Measurements from ENCODE around the gene VWA5B2. TPM values are rescaled to one million over a fixed set of nuclear protein-coding genes. Genes with fewer than 3 reads are reported as not detected.
A peak's percentile ranks its signal among the peaks of the same experiment; 100 is the strongest.

Gene VWA5B2
- total and polyA plus RNA-seq, 2 of the 4 experiments (the other 2 are of a cell fraction), result not detected

DNA sequence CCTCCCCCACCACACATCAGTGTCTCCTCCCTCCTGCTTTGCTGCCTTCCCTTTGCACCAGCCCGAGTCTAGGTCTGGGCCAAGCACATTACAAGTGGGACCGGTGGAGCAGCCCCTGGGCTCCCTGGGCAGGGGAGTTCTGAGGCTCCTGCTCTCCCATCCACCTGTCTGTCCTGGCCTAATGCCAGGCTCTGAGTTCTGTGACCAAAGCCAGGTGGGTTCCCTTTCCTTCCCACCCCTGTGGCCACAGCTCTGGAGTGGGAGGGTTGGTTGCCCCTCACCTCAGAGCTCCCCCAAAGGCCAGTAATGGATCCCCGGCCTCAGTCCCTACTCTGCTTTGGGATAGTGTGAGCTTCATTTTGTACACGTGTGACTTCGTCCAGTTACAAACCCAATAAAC, 45.7 kb upstream of the VWA5B2 start:
- Histone ChIP-seq H3K4me3 (ENCODE audit: insufficient read depth, low read depth, low read length) (no peak overlapping the region), H4K20me1 (ENCODE audit: insufficient read depth, low read length) (peaks cover 42% of the 10 kb centered on the region), H3K4me1 (ENCODE audit: control insufficient read depth, insufficient read depth, low read length) (peaks cover 3% of the 10 kb centered on the region; the same call in 1 of the 2 replicates), H4K5ac (ENCODE audit: low read depth, low read length) (no peak overlapping the region), H2BK20ac (ENCODE audit: low read depth, low read length) (no peak overlapping the region), H3K27me3 (ENCODE audit: control insufficient read depth, insufficient read depth, low read length) (no peaks in the 10 kb centered on the region), H3K79me1 (ENCODE audit: low read depth in 1 of 2, low read length in 2 of 2) (peaks cover 41 to 67% of the 10 kb centered on the region in 2 experiments), H2AK5ac (ENCODE audit: low read depth, low read length) (no peak overlapping the region), H3K18ac (ENCODE audit: low read depth, low read length) (no peak overlapping the region), H4K8ac (ENCODE audit: low read depth in 2 of 2, low read length in 2 of 2) (no peak overlapping the region), H2BK5ac (ENCODE audit: low read depth, low read length, poor library complexity, severe bottlenecking) (no peak overlapping the region), H3K4me2 (ENCODE audit: low read depth, low read length) (no peak overlapping the region), H3K56ac (ENCODE audit: extremely low read depth, insufficient read depth, low read length) (no peak overlapping the region), H2AFZ (replicated peaks; ENCODE audit: low read length, poor library complexity) (no peak overlapping the region), H3K14ac (replicated peaks; ENCODE audit: low read depth, low read length) (no peak overlapping the region), H3K9me1 (ENCODE audit: insufficient read depth, low read length) (peaks cover 13% of the 10 kb centered on the region; the same call in 1 of the 2 replicates), H3K9ac (ENCODE audit: low read depth, low read length) (no peak overlapping the region), H3K9me3 (ENCODE audit: control insufficient read depth, insufficient read depth, low read length) (no peaks in the 10 kb centered on the region), H3K23ac (ENCODE audit: low read depth, low read length) (no peak overlapping the region), H2AK9ac (replicated peaks; ENCODE audit: low read depth, low read length, poor library complexity) (no peak overlapping the region), H2BK120ac (ENCODE audit: low read depth, low read length) (no peak overlapping the region), H4K91ac (ENCODE audit: insufficient read depth, low read depth, low read length) (no peak overlapping the region), H2BK15ac (ENCODE audit: low read depth, low read length) (no peak overlapping the region), H3K36me3 (ENCODE audit: control insufficient read depth, insufficient read depth, low read length) (peaks cover 65% of the 10 kb centered on the region), H3K27ac (ENCODE audit: insufficient read depth, low read length) (no peak overlapping the region), H3K4ac (ENCODE audit: low read depth, low read length) (no peak overlapping the region)
- DNase-seq (no peak), ATAC-seq (ENCODE audit: low read depth) (no peak)
- ChIA-PET CTCF (interaction anchor here (0.6 kb wide), 1 partner anchor 34 kb away, joined by 5 read pairs; no protein-coding TSS in a partner anchor), POLR2A (ENCODE audit: unreplicated experiment) (interaction anchor here (0.6 kb wide), 1 partner anchor 37 kb away, joined by 3 read pairs; no protein-coding TSS in a partner anchor)
- TF ChIP-seq BHLHE40 (IDR thresholded peaks at IDR 0.05; ENCODE audit: low read depth, low read length), result no peak
- TF ChIP-seq CEBPB (IDR thresholded peaks at IDR 0.05; ENCODE audit: low read depth, low read length), result no peak
- TF ChIP-seq USF2 (IDR thresholded peaks at IDR 0.05; ENCODE audit: low read depth, low read length), result no peak
- no peak for TF ChIP-seq MAZ (IDR thresholded peaks at IDR 0.05; ENCODE audit: borderline replicate concordance, low read depth, low read length)
- TF ChIP-seq FOS (IDR thresholded peaks at IDR 0.05; ENCODE audit: low read depth, low read length), result no peak
- no peak for TF ChIP-seq CHD1 (IDR thresholded peaks at IDR 0.05; ENCODE audit: low read depth, low read length)
- no peak for TF ChIP-seq RFX5 (IDR thresholded peaks at IDR 0.05; ENCODE audit: low read depth, low read length)
- TF ChIP-seq POLR2A (IDR thresholded peaks at IDR 0.05; ENCODE audit: low read depth, low read length), result no peak
- TF ChIP-seq, protein P1, sequence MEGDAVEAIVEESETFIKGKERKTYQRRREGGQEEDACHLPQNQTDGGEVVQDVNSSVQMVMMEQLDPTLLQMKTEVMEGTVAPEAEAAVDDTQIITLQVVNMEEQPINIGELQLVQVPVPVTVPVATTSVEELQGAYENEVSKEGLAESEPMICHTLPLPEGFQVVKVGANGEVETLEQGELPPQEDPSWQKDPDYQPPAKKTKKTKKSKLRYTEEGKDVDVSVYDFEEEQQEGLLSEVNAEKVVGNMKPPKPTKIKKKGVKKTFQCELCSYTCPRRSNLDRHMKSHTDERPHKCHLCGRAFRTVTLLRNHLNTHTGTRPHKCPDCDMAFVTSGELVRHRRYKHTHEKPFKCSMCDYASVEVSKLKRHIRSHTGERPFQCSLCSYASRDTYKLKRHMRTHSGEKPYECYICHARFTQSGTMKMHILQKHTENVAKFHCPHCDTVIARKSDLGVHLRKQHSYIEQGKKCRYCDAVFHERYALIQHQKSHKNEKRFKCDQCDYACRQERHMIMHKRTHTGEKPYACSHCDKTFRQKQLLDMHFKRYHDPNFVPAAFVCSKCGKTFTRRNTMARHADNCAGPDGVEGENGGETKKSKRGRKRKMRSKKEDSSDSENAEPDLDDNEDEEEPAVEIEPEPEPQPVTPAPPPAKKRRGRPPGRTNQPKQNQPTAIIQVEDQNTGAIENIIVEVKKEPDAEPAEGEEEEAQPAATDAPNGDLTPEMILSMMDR (conservative IDR thresholded peaks at IDR 0.05; ENCODE audit: low read depth, low read length), result no peak
- TF ChIP-seq RAD21 (IDR thresholded peaks at IDR 0.05; ENCODE audit: low read length), result no peak
- no peak for TF ChIP-seq MAFK (IDR thresholded peaks at IDR 0.05; ENCODE audit: low read depth, low read length)
- no peak for TF ChIP-seq NFE2L2 (IDR thresholded peaks at IDR 0.05; ENCODE audit: low read depth, low read length)
- no peak for TF ChIP-seq RCOR1 (IDR thresholded peaks at IDR 0.05; ENCODE audit: insufficient replicate concordance, low read length)
- no peak for TF ChIP-seq SMC3 (IDR thresholded peaks at IDR 0.05; ENCODE audit: low read depth, low read length)
- TF ChIP-seq MXI1 (IDR thresholded peaks at IDR 0.05; ENCODE audit: borderline replicate concordance, low read depth, low read length), result no peak
- no peak for TF ChIP-seq ELK1 (IDR thresholded peaks at IDR 0.05; ENCODE audit: borderline replicate concordance, low read depth, low read length)
- in situ Hi-C loops (cut with MboI; ENCODE audit: low sequenced_read_pairs), result no loop called here
- WGBS, 2 experiments (ENCODE audit: extremely low coverage in 2 of 2, insufficient read length in 1 of 2), result no CpG with 5 or more reads among the region's 5 CpGs
- BruUV-seq (replicated peaks), result TSS peak; percentile 76
- intact Hi-C loops (cut with micrococcal nuclease), result no loop called here
- dilution Hi-C loops (cut with HindIII; ENCODE audit: low sequenced_read_pairs, unreplicated experiment), result no loop called here
